NCI-H748 (cell line): Measurements from ENCODE around the gene PIKFYVE.
"Not testable (repeated sequence)": the region's sequence is repeated elsewhere in the genome, so short reads cannot be mapped to it uniquely, and the experiment has no call there.

Experiments used
- DNase-seq: peaks from one replicate; lab custom pipeline; 2025; ENCODE audit not compliant: unreplicated experiment; lab: John Stamatoyannopoulos, UW

The PIKFYVE gene

DNA sequence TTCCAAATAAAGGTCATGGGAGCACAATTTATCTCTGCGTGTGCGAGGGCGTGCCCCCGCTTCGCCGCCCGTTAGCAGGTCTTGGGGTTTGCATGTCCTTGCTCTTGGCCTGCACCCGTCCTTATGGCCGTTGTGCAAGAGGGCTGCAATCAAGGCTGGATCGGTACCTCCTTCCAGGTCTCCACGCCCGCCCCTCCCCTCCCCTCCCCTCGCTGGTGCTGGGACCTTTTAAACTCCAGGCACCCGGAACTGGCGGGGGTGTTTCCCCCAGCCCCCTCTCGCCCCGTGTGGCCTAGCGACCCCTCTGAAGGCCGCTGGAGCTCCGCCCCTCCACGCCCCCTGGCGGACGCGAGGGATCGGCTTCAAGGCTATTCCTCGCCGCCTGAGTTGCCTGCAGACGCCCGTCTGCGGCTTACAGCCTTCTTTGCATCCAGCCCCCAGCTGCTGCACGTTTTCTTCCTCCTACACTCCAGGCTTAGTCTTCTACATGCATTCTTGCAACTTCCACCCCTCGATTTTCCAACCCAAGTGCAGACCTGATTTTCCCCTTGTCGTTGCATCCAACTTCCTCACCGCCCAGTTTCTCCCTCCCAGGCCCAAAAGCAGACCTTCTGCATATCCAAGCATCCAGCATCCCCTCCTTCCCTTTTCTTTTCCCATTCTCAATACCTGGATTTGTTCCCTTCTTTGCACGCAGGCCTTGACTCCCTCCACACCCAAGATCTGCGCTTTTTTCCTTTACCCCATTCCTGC, 11.8 kb upstream of the PIKFYVE start:
- DNase-seq = peak; percentile 87

DNA sequence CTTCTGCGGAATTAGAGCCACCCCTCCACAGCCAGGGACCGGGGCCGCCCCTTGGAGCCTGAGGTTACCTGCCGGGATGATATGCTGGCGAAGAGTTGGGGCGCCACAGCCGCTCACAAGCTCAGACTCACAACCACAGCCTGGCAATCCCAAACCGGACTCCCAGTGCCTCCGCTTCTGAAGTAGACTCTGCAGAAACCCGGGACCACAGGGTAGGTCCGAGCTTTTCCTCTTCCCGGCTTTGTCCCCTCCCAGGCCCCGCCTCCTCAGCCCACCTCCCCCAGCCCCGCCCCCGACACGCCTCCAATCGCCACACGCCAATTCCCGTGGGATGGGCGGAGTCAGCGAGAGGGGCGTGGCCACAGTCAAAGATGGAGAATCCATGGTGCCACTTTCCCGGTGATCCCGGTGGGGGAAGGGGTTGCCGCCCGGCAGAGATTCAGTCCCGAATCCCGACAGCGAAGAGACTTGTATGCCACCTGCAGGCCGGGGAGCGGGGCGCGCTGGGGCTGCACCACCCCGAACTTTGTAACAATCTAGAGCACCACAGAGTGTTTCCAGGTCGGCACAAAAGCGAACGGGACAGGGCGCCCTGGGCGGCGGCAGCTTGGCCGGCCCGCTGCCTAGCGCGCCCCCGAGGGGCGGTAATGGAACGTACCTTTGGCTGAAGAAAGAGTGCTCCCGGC, 11.0 kb upstream of the PIKFYVE start, which contains the start of gene IDH1:
IDH1 (minus strand) TSS at position 201 of the 686 bp plus-strand sequence. CDS start 3,520 bp downstream, outside the sequence.
- DNase-seq = peak; percentile 93

DNA sequence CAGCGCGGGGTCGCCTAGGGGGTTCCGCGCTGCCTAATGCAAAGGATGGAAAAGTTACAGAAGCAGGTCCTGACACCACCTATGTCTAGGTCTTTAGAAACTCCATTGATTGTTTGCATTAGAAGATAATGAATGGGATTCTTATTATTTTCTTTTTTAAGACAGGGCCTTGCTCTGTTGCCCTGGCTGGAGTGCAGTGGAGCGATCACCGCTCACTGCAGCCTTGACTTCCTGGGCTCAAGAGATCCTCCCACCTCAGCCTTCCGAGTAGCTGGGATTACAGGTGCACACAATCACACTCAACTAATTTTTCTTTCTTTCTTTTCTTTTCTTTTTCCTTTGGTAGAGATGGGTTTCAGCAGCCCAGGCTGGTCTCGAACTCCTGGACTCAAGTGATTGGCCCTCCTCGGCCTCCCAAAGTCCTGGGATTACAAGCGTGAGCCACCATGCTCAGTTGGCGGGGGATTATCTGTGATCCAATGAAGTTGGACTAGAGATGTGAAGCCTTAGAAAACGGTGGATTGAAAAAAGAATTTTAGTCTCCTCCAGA, 10.4 kb upstream of the PIKFYVE start:
- DNase-seq = no peak

DNA sequence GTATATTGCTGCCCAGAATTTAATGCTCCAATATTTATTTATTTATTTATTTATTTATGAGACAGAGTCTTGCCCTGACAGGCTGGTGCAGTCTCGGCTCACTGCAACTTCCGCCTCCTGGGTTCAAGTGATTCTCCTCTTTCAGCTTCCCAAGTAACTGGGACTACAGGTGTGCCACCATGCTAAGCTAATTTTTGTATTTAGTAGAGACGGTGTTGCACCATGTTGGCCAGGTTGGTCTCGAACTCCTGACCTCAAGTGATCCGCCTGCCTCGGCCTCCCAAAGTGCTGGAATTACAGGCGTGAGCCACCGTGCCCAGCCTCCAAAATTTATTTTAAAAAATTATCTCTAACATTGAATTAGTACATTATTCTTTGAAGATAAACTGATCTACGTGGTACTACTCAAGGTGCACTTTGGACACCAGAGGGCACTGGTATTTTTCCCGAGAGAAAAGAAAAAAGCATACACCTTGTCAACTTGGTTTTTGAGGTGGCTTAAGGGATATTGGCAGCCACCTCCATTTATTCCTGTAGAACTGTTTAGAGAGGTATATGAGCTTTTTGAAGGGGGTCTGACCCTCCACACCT, 9.8 kb upstream of the PIKFYVE start:
- DNase-seq = peak; percentile 24

DNA sequence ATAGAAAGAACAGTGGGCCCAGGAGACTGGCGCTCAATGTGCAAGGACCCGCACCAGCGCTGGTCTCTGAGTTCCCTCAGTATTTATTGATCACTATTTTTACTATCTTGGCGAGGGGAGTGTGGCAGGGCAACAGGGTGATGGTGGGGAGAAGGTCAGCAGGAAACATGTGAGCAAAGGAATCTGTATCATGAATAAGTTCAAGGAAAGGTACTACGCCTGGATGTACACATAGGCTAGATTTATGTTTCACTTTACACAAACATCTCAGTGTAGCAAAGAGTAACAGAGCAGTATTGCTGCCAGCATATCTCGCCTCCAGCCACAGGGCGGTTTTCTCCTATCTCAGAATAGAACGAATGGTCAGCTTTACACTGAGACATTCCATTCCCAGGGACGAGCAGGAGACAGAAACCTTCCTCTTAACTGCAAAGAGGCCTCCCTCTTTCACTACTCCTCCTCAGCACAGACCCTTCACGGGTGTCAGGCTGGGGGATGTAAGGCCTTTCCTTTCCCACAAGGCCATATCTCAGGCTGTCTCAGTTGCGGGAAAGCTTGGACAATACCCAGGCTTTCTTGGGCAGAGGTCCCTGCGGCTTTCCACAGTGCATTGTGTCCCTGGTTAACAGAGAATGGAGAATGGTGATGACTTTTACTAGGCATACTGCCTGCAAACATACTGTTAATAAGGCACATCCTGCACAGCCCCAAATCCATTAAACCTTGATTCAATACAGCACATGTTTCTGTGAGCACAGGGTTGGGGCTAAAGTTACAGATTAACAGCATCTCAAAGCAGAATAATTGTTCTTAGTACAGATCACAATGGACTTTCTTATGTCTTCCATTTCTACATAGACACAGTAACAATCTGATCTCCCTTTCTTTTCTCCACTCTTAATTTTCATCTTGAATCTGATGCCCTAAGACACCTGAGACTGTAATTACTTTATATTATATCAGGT, 8.9 kb upstream of the PIKFYVE start:
- DNase-seq = not testable (repeated sequence)

DNA sequence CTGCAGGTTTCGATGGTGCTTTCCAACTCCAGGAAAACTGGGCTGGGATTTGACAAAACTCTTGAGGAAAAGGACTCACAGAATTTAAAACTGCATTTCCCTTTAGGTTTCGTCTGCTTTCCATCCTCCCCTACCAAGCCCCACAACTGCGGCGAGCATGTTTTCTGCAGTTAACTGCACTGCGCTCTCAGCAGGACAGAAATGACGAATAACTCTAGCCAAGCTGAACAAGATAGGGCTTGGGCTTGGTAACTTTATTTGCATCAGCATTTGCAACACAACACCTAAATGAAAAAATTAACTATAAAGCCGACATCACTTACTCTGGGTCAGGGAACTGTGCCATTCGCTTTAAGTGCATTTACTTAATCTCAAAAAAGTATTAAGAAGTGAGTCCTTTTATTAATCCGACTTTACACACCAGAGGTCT, 669 bp upstream of the PIKFYVE start:
- peak; percentile 46 for DNase-seq

DNA sequence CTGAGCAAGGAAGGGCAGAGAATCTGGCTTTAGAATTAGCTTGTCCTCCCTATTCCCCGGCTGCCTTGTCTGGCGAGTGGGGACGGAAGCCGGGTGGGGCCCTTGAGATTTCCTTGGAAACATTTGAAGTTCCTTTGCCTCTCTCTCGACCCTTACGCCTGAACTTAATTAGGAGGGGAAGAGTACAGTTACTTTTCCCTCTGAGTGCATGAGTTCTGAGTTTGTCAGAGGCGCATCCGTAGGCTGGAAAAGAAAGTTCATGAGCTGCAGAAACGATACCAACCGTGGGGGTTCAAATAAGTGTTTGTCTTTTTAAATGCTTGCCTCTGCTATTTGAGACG, 468 bp downstream of the PIKFYVE start:
- DNase-seq = no peak

DNA sequence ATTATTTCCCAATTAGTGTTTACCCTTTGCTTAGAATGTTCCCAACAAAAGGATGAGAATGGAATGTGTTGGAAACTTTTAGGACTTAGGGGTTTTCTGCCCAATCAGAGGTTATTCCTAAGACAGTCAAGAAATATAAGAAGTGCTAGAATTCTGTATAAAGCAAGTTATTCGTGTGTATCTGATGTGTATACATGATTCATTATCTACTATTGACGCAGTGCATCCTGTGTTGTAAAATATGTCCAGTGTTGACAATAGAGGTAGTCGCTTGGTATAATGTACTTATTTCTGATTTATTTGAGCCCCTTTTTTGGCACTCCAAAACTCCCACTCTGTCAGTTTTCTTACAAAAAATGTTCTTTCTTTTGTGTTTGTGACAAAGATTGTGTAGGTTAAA, 881 bp downstream of the PIKFYVE start:
- DNase-seq = no peak

DNA sequence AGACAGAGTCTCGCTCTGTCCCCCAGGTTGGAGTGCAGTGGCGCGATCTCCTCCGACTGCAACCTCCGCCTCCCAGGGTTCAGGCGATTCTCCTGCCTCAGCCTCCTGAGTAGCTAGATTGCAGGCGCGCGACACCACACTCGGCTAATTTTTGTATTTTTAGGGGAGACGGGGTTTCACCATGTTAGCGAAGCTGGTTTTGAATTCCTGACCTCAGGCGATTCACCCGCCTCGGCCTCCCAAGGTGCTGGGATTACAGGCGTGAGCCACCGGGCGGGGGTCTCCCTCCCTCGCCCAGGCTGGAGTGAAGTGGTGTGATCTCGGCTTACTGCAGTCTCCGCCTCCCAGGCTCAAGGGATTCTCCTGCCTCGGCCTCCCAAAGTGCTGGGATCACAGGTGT, 1.5 kb downstream of the PIKFYVE start:
- not testable (repeated sequence) for DNase-seq

DNA sequence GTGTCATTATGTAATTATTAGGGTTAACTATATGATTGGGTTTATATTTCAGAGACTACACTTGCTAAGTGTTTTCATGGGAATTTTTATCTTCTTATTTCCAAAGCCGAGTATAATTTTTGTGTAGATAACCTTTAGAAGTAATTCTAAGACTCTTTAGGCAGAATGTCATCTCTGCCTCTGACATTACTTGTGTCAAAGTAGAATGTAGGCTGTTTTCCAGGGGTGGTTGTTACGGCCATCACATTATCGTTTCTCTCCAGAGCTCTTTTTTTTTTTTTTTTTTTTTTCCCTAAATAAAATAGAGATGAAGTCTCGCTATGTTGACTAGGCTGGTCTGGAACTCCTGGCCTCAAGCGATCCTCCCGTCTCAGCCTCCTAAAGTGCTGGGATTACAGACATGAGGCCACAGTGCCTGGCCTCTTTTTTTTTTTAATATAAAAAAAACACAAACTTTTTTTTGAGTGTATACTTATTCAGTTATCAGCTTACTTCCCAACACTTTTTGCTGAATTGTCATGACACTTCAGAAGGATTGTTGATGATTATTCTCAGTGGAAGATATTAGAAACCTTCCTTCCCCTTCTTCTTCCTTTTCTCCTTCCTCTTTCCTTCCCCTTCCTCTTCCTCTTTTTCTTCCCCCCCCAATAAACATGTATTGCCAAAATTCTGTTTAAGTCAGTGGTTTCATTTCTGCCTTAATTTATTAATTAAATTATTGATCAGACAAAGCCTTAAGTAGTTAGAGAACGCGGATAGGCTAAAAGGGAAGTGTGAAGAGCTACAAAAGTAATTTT, 2.3 kb downstream of the PIKFYVE start:
- no peak for DNase-seq

DNA sequence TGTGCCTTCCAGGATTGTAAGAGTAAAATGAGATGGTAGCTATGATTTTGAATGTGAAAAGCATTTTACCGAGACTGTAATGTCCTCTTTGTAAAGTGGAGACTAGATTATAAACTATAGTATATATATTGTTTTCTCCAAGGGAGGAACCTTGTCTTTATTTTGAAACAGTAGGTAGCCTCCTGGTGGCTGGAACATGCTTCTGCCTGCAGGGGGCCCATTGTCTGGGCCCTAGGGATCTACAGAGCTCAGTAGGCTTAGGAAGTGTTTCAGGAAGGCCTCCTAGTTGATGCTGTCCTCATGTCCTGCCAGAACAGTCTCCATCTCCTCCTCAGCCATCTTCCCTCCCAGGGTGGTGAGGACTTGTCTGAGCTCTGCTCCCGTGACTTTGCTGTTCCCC, 3.0 kb downstream of the PIKFYVE start:
- no peak for DNase-seq

DNA sequence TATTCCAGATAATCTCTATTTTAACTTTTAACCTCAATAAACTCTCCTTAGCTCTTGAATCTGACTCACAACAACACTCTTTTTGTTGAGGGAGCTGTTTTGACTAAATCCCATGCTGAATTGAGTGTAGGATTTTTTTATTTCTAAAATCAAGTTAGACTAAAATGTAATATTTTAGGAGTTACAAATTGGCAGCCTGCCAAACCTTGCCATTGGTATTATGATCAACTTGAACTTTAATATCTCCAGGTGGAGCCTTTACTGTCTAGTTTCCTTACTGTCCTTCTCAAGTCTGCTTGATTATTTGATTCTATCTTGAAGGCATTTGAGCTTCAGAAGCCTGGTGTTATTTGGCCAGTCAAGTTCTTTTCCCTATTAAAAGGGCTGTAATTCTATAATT, 8.7 kb downstream of the PIKFYVE start:
- no peak for DNase-seq

DNA sequence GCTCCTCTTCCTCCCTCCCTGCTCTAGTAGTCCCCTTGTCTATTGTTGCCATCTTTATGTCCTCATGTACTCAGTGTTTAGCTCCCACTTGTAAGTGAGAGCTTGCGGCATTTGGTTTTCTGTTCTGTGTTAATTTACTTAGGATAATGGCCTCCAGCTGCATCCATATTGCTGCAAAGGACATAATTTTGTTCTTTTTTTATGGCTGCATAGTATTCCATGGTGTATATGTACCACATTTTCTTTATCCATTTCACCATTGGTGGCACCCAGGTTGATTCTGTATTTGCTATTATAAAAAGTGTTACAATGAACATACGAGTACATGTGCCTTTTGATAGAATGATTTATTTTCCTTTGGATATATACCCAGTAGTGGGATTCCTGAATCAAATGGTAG, 12.5 kb downstream of the PIKFYVE start:
- DNase-seq = no peak

DNA sequence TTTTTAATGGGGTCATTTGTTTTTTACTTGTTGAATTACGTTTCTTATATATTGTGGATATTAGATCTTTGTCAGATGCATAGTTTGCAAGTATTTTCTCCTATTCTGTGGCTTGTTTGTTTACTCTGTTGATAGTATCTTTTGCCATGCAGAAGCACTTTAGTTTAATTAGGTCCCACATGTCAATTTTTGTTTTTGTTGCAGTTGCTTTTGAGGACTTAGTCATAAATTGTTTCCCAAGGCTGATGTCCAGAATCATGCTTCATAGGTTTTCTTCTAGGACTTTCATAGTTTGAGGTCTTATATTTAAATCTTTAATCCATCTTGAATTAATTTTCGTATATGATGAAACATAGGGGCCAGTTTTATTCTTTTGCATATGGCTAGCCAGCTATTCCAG, 13.2 kb downstream of the PIKFYVE start:
- no peak for DNase-seq

DNA sequence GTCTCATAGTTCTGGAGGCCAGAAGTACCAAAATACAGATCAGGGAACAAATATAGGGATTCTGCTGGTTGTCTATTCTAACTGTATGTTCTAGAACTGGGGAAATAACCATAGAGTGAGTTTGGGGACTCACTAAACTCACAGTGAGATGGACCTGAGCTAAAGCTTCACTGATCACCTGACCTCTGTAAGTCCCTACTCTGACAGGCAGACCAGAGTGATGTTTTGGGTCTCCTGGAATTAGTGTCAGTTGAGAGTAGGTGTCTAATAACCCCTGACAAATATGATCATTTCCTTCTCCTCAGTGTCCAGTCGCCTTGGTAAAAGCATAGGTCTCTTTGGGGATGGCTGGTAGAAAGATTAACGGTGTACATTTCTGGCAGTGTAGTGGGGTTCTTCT, 14.2 kb downstream of the PIKFYVE start:
- DNase-seq = no peak

DNA sequence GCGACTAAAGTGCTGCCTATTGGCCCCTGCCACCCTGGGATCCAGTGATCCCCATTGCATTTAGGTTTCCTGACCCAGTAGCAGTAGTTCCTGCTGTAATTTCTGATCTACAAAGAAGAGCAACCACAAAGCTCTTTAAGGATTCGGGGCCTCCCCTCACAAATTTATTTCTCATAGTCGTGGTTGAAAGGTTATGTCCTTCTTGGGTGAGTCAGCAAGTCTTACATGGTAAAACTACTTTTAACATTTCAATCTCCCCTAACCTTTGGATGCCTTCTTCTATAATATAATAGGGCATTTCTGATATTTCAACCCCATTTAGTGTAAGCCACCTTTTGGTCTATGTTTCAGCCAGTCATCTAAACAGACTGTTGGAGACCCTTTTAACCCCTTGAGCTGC, 14.9 kb downstream of the PIKFYVE start:
- no peak for DNase-seq

DNA sequence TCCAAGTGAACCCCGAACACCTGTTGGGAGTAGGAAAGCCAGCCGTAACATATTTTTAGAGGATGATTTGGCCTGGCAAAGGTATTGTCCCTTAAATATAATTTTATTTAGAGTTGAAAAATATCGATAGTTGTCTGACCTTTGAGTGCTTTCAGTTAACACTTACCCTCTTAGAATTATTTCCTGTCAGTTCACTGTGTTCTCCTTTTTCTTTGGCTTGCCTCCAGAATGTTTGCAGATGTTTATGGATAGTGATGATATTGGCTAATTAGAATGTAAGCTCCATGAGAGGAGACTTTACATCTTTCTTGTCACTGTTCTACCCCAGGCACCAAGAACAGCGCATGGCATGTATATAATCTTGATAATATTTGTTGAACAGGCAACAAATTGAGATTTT, 19.8 kb downstream of the PIKFYVE start:
- DNase-seq = no peak

DNA sequence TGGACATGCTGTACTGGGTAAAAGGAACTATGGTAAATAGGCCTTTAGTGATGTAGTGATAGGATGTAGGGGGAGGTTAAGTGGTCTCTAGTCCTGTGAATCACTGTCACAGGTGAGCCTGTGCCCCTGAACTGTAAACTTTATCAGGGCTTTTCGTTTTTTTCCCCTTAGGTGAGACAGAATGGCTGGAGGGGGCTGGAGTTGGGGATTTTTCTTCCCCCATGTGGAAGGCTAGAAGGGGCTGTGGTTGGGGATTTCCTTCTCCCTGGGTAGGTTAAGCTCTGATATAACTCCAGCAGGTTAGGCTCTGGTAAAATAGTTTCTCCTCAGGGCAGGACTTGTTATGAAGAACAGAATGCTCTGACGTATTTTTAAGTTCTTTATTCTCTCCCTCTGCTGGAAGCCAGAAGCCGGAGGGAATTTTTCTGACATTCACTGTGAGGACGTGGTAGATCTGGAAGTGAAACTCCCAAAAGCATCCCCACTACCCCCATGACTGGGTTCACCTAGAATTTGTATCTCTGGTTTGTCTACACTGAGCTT, 28.5 kb downstream of the PIKFYVE start:
- DNase-seq = no peak

DNA sequence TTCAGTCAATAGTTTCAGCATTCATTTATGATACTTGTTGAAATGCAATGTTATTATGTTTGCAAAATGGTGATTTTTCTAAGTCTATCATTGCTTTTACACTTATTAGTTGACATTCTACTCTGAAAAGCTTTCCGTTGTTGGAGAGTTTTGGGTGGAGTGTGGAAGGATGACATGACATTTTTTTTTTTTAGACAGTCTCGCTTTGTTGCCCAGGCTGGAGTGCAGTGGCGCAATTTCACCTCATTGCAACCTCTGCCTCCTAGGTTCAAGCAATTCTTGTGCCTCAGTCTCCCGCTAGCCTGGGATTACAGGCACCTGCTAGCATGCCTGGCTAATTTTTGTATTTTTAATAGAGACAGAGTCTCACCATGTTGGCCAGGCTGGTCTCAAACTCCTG, 29.8 kb downstream of the PIKFYVE start:
- no peak for DNase-seq

DNA sequence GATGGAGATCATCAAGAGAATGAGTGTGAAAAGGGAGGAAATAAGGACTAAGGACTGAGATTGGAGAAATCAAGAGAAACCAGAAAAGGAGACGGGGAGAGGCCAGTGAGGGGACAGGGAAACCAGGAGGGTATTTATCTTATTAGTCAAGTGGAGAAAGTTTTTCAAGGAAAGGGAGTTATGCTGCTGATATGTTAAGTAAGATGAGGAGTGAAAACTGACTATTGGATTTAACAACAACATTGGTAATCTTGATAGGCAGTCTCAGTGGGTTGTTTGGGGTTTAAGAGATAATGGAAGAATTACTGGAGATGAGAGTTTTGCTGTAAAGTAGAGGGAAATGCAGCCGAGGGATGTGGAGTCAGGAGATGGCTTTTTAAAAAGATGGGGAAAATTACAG, 30.6 kb downstream of the PIKFYVE start:
- no peak for DNase-seq
